VCaP (cell line): Measurements from ENCODE around the gene ARHGAP26.
"Not testable (repeated sequence)": the region's sequence is repeated elsewhere in the genome, so short reads cannot be mapped to it uniquely, and the experiment has no call there.

Source experiments
- H3K27ac ChIP-seq: fragments of 450-650 bp; 2 replicates; pipeline ENCODE4 v1.5.1; 2017
- TF ChIP-seq, protein P1 (sequence below): fragments of 450-650 bp; conservative IDR thresholded peaks from 2 replicates; pipeline ENCODE4 v1.5.1; 2017; ENCODE audit warnings: mild to moderate bottlenecking, moderate library complexity

The ARHGAP26 gene

GRCh38 chr5:142922223-142922952 is 152.2 kb downstream of the ARHGAP26 start:
- TF ChIP-seq, protein P1, sequence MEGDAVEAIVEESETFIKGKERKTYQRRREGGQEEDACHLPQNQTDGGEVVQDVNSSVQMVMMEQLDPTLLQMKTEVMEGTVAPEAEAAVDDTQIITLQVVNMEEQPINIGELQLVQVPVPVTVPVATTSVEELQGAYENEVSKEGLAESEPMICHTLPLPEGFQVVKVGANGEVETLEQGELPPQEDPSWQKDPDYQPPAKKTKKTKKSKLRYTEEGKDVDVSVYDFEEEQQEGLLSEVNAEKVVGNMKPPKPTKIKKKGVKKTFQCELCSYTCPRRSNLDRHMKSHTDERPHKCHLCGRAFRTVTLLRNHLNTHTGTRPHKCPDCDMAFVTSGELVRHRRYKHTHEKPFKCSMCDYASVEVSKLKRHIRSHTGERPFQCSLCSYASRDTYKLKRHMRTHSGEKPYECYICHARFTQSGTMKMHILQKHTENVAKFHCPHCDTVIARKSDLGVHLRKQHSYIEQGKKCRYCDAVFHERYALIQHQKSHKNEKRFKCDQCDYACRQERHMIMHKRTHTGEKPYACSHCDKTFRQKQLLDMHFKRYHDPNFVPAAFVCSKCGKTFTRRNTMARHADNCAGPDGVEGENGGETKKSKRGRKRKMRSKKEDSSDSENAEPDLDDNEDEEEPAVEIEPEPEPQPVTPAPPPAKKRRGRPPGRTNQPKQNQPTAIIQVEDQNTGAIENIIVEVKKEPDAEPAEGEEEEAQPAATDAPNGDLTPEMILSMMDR, result peak; percentile 78
- peak overlapping the region; percentile 8; the same call in 1 of the 2 replicates for H3K27ac ChIP-seq

- TF ChIP-seq, protein P1, result 0 out of 2 replicates have a peak, but pooled peaks have one; percentile 29
- H3K27ac ChIP-seq, result no peak overlapping the region
Measured at GRCh38 chr5:142924135-142924883, 154.1 kb downstream of the ARHGAP26 start.

DNA sequence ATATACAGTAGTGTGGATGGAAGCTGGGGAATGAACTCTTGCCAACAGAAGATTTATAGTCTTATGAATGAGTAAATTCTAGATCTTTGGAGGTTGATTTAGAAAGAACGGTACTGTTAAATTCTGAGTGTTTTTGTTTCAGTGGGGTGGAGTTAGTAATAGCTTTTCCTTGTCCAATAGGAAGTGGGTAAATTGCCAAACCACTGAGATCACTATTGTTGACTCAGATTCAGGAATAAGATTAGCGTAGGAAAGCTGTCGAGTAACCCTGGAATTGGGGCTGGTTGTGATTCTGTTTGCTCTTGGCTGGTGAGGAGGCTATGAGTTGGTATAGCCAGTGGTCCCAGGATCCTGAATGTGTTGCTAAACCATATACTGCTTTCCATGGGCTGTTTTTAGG is 155.6 kb downstream of the ARHGAP26 start:
- TF ChIP-seq, protein P1, result no peak
- peak overlapping the region; percentile 3; the same call in 1 of the 2 replicates for H3K27ac ChIP-seq

DNA sequence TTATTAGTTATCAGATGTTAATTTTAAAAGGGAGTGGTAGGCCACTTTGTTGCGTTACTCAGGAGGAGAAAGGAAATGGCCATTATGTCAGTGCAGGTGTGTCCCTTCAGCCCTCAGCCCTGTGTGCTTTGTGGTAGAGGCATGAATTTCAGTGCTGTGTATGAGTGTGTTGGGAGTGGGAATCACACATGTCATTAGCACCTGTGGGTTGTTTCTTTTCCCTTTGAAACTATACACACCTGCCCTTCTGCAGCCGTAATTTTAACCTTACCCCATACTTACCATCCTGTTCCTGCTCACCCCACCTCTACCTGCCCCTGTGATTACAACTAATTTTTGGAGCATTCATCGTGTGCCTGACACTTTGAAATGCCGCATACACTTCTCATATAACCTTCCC is 156.4 kb downstream of the ARHGAP26 start:
- H3K27ac ChIP-seq, result no peak overlapping the region
- TF ChIP-seq, protein P1, result no peak

GRCh38 chr5:142928999-142929398 is 158.8 kb downstream of the ARHGAP26 start:
- not testable (repeated sequence) for H3K27ac ChIP-seq

- H3K27ac ChIP-seq, result no peak overlapping the region
- TF ChIP-seq, protein P1, result no peak
Measured at GRCh38 chr5:142929587-142929986, 159.4 kb downstream of the ARHGAP26 start.

GRCh38 chr5:142930395-142931110 is 160.4 kb downstream of the ARHGAP26 start:
- TF ChIP-seq, protein P1, result no peak

More at GRCh38 chr5:142930395-142931110, 160.4 kb downstream of the ARHGAP26 start:
- H3K27ac ChIP-seq, result no peak overlapping the region
